Fibroblast of villous mesenchyme (primary cell): ENCODE data around the gene DSC3. TPM values are rescaled to one million over a fixed set of nuclear protein-coding genes. Genes with fewer than 3 reads are reported as not detected.
"Not testable (repeated sequence)": the region's sequence is repeated elsewhere in the genome, so short reads cannot be mapped to it uniquely, and the experiment has no call there.

Experiments
- DNase-seq: peaks from one replicate; pipeline ENCODE4 v3.0.0-alpha.2; 2010; ENCODE audit warnings: low read depth
- H3K4me3 ChIP-seq: 2 replicates; pipeline ENCODE4 v1.5.1; 2011; ENCODE audit warnings: low read depth, mild to moderate bottlenecking, low read length
- CTCF ChIP-seq: IDR thresholded peaks from 2 replicates; pipeline ENCODE4 v1.5.1; 2012; ENCODE audit warnings: low read depth, mild to moderate bottlenecking, low read length; ENCODE audit not compliant: insufficient read depth
- total RNA-seq: library from RNA; depleted of rRNA; stranded (reverse); fragments of >200 nt; gene quantifications from 2 replicates; pipeline ENCODE4 v1.2.3, GENCODE V29; 2012

Gene DSC3
- total RNA-seq, 1 donor: 0.43 TPM

GRCh38 chr18:31030574-31031278 lies 11.8 kb downstream of the DSC3 start:
- DNase-seq: no peak
- no peak for TF ChIP-seq CTCF
- no peak overlapping the region for H3K4me3 ChIP-seq

- no peak overlapping the region for H3K4me3 ChIP-seq
- no peak for DNase-seq
- TF ChIP-seq CTCF: no peak
Observed at GRCh38 chr18:31015715-31016434, 26.7 kb downstream of the DSC3 start.

- H3K4me3 ChIP-seq, DNase-seq: not testable (repeated sequence)
Observed at GRCh38 chr18:31011455-31011854, 31.1 kb downstream of the DSC3 start.

- TF ChIP-seq CTCF: no peak
- no peak for DNase-seq
Observed at GRCh38 chr18:31010601-31011000, 31.9 kb downstream of the DSC3 start.

GRCh38 chr18:30999887-31000628 lies 42.5 kb downstream of the DSC3 start:
- TF ChIP-seq CTCF: no peak
- DNase-seq: no peak
- H3K4me3 ChIP-seq: no peak overlapping the region

More at GRCh38 chr18:31010601-31011000, 31.9 kb downstream of the DSC3 start:
- H3K4me3 ChIP-seq: no peak overlapping the region

- DNase-seq: no peak
- no peak overlapping the region for H3K4me3 ChIP-seq
- no peak for TF ChIP-seq CTCF
Observed at GRCh38 chr18:30999186-30999585, 43.4 kb downstream of the DSC3 start.

- no peak for TF ChIP-seq CTCF
- no peak for DNase-seq
- H3K4me3 ChIP-seq: no peak overlapping the region
Observed at GRCh38 chr18:30997223-30997622, 45.3 kb downstream of the DSC3 start.
